Measurements from ENCODE around the gene FAH. TPM values are rescaled to one million over a fixed set of nuclear protein-coding genes. Genes with fewer than 3 reads are reported as not detected.
"Not testable (repeated sequence)": the region's sequence is repeated elsewhere in the genome, so short reads cannot be mapped to it uniquely, and the experiment has no call there.

The FAH gene
- total RNA-seq, 2 donors from 2014 or later = 20.5 to 22.4 TPM

GRCh38 chr15:80141916-80142598 lies 10.7 kb upstream of the FAH start:
- peak; percentile 80 for ATAC-seq
- intact Hi-C loops (cut with DNase I, micrococcal nuclease) = no loop called here
- no peak for DNase-seq

GRCh38 chr15:80142646-80143045 lies 10.2 kb upstream of the FAH start:
- ATAC-seq (no peak), DNase-seq (no peak)
- intact Hi-C loops (cut with DNase I, micrococcal nuclease) = no loop called here

GRCh38 chr15:80151148-80151547 lies 1.7 kb upstream of the FAH start:
- no peak for DNase-seq
- intact Hi-C loops (cut with DNase I, micrococcal nuclease) = loop anchor here in 1 of 2 donors (10.0 kb wide), 1 partner anchor 86 kb away; no protein-coding TSS in a partner anchor
- ATAC-seq = no peak

GRCh38 chr15:80151576-80151975 lies 1.2 kb upstream of the FAH start:
- no peak for ATAC-seq
- no peak for DNase-seq
- intact Hi-C loops (cut with DNase I, micrococcal nuclease) = loop anchor here in 1 of 2 donors (10.0 kb wide), 1 partner anchor 87 kb away; no protein-coding TSS in a partner anchor

- peak; percentile 89 for ATAC-seq
- DNase-seq = peak; percentile 96 to 98
- intact Hi-C loops (cut with DNase I, micrococcal nuclease) = loop anchor here in 1 of 2 donors (10.0 kb wide), 1 partner anchor 88 kb away; no protein-coding TSS in a partner anchor
Measured at GRCh38 chr15:80152180-80152895, 461 bp upstream of the FAH start.

- no peak for DNase-seq
- ATAC-seq = no peak
- intact Hi-C loops (cut with DNase I, micrococcal nuclease) = loop anchor here in 1 of 2 donors (10.0 kb wide), 1 partner anchor 89 kb away; no protein-coding TSS in a partner anchor
Measured at GRCh38 chr15:80153900-80154299, 1.1 kb downstream of the FAH start.

- DNase-seq = no peak
- ATAC-seq = no peak
- intact Hi-C loops (cut with DNase I, micrococcal nuclease) = loop anchor here in 1 of 2 donors (10.0 kb wide), 1 partner anchor 90 kb away; no protein-coding TSS in a partner anchor
Measured at GRCh38 chr15:80154336-80154735, 1.5 kb downstream of the FAH start.

- no peak for ATAC-seq
- intact Hi-C loops (cut with DNase I, micrococcal nuclease) = loop anchor here in 1 of 2 donors (10.0 kb wide), 1 partner anchor 90 kb away; no protein-coding TSS in a partner anchor
- DNase-seq = no peak
Measured at GRCh38 chr15:80155001-80155377, 2.2 kb downstream of the FAH start.

- intact Hi-C loops (cut with DNase I, micrococcal nuclease) = loop anchor here in 1 of 2 donors (10.0 kb wide), 1 partner anchor 91 kb away; no protein-coding TSS in a partner anchor
- ATAC-seq, DNase-seq: not testable (repeated sequence)
Measured at GRCh38 chr15:80155378-80156175, 2.8 kb downstream of the FAH start.

- no peak for DNase-seq
- ATAC-seq = no peak
- intact Hi-C loops (cut with DNase I, micrococcal nuclease) = loop anchor here in 1 of 2 donors (10.0 kb wide), 1 partner anchor 91 kb away; no protein-coding TSS in a partner anchor
Measured at GRCh38 chr15:80156176-80156720, 3.4 kb downstream of the FAH start.

- ATAC-seq (no peak), DNase-seq (no peak)
- intact Hi-C loops (cut with DNase I, micrococcal nuclease) = loop anchor here in 1 of 2 donors (10.0 kb wide), 1 partner anchor 92 kb away; no protein-coding TSS in a partner anchor
Measured at GRCh38 chr15:80157215-80157614, 4.4 kb downstream of the FAH start.

GRCh38 chr15:80159301-80159700 lies 6.5 kb downstream of the FAH start:
- ATAC-seq (no peak), DNase-seq (no peak)
- intact Hi-C loops (cut with DNase I, micrococcal nuclease) = loop anchor here in 1 of 2 donors (10.0 kb wide), 1 partner anchor 94 kb away; no protein-coding TSS in a partner anchor

GRCh38 chr15:80159811-80160569 lies 7.2 kb downstream of the FAH start:
- intact Hi-C loops (cut with DNase I, micrococcal nuclease) = loop anchor here in 1 of 2 donors (10.0 kb wide), 1 partner anchor 95 kb away; no protein-coding TSS in a partner anchor
- ATAC-seq (no peak), DNase-seq (no peak)

- ATAC-seq (peak; percentile 30), DNase-seq (peak; percentile 32 to 53)
- intact Hi-C loops (cut with DNase I, micrococcal nuclease) = no loop called here
Measured at GRCh38 chr15:80160570-80161156, 7.9 kb downstream of the FAH start.

- intact Hi-C loops (cut with DNase I, micrococcal nuclease) = no loop called here
- ATAC-seq = no peak
- no peak for DNase-seq
Measured at GRCh38 chr15:80161468-80162016, 8.7 kb downstream of the FAH start.

- ATAC-seq (no peak), DNase-seq (no peak)
- intact Hi-C loops (cut with DNase I, micrococcal nuclease) = no loop called here
Measured at GRCh38 chr15:80162059-80162554, 9.3 kb downstream of the FAH start.

GRCh38 chr15:80163217-80163616 lies 10.4 kb downstream of the FAH start:
- ATAC-seq (no peak), DNase-seq (no peak)
- intact Hi-C loops (cut with DNase I, micrococcal nuclease) = no loop called here
